Fibroblast of pulmonary artery (primary cell): Measurements from ENCODE around the gene ITGA5.

Experiments
- DNase-seq: peaks from one replicate; pipeline ENCODE4 v3.0.0-alpha.2; 2010; ENCODE audit warnings: low read depth
- H3K4me3 ChIP-seq: replicated peaks from 2 replicates; pipeline ENCODE4 v1.5.1; 2011; ENCODE audit warnings: low read depth, mild to moderate bottlenecking, control low read depth, low read length, moderate library complexity
- CTCF ChIP-seq: IDR thresholded peaks from 2 replicates; pipeline ENCODE4 v1.5.1; 2011; ENCODE audit warnings: mild to moderate bottlenecking, control low read depth, low read length, inconsistent platforms; ENCODE audit errors: missing control alignments

The ITGA5 gene

GRCh38 chr12:54377797-54378515 is 41.1 kb downstream of the ITGA5 start:
- no peak overlapping the region for H3K4me3 ChIP-seq
- DNase-seq = no peak
- no peak for TF ChIP-seq CTCF

GRCh38 chr12:54377007-54377406 is 42.1 kb downstream of the ITGA5 start:
- DNase-seq = no peak
- H3K4me3 ChIP-seq = no peak overlapping the region
- no peak for TF ChIP-seq CTCF

GRCh38 chr12:54376596-54376995 is 42.5 kb downstream of the ITGA5 start:
- H3K4me3 ChIP-seq = no peak overlapping the region
- TF ChIP-seq CTCF = no peak
- no peak for DNase-seq

- no peak for DNase-seq
- H3K4me3 ChIP-seq = no peak overlapping the region
- no peak for TF ChIP-seq CTCF
Observed at GRCh38 chr12:54375259-54375579, 43.8 kb downstream of the ITGA5 start.

- DNase-seq = no peak
- no peak overlapping the region for H3K4me3 ChIP-seq
- no peak for TF ChIP-seq CTCF
Observed at GRCh38 chr12:54374562-54375258, 44.4 kb downstream of the ITGA5 start.

GRCh38 chr12:54373649-54374561 is 45.2 kb downstream of the ITGA5 start:
- no peak for DNase-seq
- no peak overlapping the region for H3K4me3 ChIP-seq
- no peak for TF ChIP-seq CTCF
